ENCODE measurements around the gene C2CD2. TPM values are rescaled to one million over a fixed set of nuclear protein-coding genes. Genes with fewer than 3 reads are reported as not detected.

C2CD2 gene
- total RNA-seq, 2 donors from 2014 or later = 26.3 to 28.7 TPM

- H3K27me3 Mint-ChIP-seq (ENCODE audit: insufficient read depth) = peaks cover 3% of the 10 kb centered on the region
- no peak for DNase-seq
These were observed 22.8 kb upstream of the C2CD2 start for GRCh38 chr21:41976611-41977010.

GRCh38 chr21:41975391-41976272, 21.8 kb upstream of the C2CD2 start:
- Histone ChIP-seq H3K9ac (ENCODE audit: extremely low read depth, low read length, poor library complexity, severe bottlenecking) (no peak overlapping the region), H3K4me3 (ENCODE audit: low read length) (no peak overlapping the region), H3K36me3 (ENCODE audit: control insufficient read depth, insufficient read depth, low read length) (no peaks in the 10 kb centered on the region), H3K27ac (ENCODE audit: low read depth, low read length) (no peak overlapping the region), H3K9me3 (ENCODE audit: control insufficient read depth, low read length) (peaks cover 9% of the 10 kb centered on the region), H3K4me1 (ENCODE audit: control insufficient read depth, insufficient read depth, low read length) (no peaks in the 10 kb centered on the region), H3K27me3 (ENCODE audit: control insufficient read depth, insufficient read depth, low read length, poor library complexity, severe bottlenecking) (no peaks in the 10 kb centered on the region)
- peaks cover 3% of the 10 kb centered on the region for H3K27me3 Mint-ChIP-seq (ENCODE audit: insufficient read depth)
- no peaks in the 10 kb centered on the region for H3K36me3 Mint-ChIP-seq (ENCODE audit: low read depth)
- H3K4me1 Mint-ChIP-seq = peaks cover 1% of the 10 kb centered on the region
- no peak for TF ChIP-seq CTCF (conservative IDR thresholded peaks at IDR 0.05)
- peaks cover 8% of the 10 kb centered on the region for H3K9me3 Mint-ChIP-seq
- no peak overlapping the region for H3K27ac Mint-ChIP-seq
- H3K4me3 Mint-ChIP-seq = no peak overlapping the region
- 92 to 93% methylated on average over 10 to 17 of the region's 17 CpGs for WGBS, 2 experiments (ENCODE audit: insufficient coverage in 1 of 2, insufficient read length in 1 of 2)
- peak; percentile 83 for DNase-seq

More at GRCh38 chr21:41976611-41977010, 22.8 kb upstream of the C2CD2 start:
- TF ChIP-seq CTCF (conservative IDR thresholded peaks at IDR 0.05) = no peak
- Mint-ChIP-seq H3K27ac (no peak overlapping the region), H3K9me3 (peaks cover 8% of the 10 kb centered on the region), H3K4me3 (no peak overlapping the region), H3K4me1 (peaks cover 1% of the 10 kb centered on the region), H3K36me3 (ENCODE audit: low read depth) (no peaks in the 10 kb centered on the region)
- H3K4me3 ChIP-seq (ENCODE audit: low read length) = no peak overlapping the region
- H3K9ac ChIP-seq (ENCODE audit: extremely low read depth, low read length, poor library complexity, severe bottlenecking) = no peak overlapping the region
- 89 to 91% methylated on average over 3 to 8 of the region's 8 CpGs for WGBS, 2 experiments (ENCODE audit: insufficient coverage in 1 of 2, insufficient read length in 1 of 2)
- no peaks in the 10 kb centered on the region for H3K27me3 ChIP-seq (ENCODE audit: control insufficient read depth, insufficient read depth, low read length, poor library complexity, severe bottlenecking)
- H3K9me3 ChIP-seq (ENCODE audit: control insufficient read depth, low read length) = peaks cover 9% of the 10 kb centered on the region
- no peak overlapping the region for H3K27ac ChIP-seq (ENCODE audit: low read depth, low read length)
- H3K4me1 ChIP-seq (ENCODE audit: control insufficient read depth, insufficient read depth, low read length) = no peaks in the 10 kb centered on the region
- no peaks in the 10 kb centered on the region for H3K36me3 ChIP-seq (ENCODE audit: control insufficient read depth, insufficient read depth, low read length)

- Histone ChIP-seq H3K4me1 (ENCODE audit: control insufficient read depth, insufficient read depth, low read length) (no peaks in the 10 kb centered on the region), H3K9ac (ENCODE audit: extremely low read depth, low read length, poor library complexity, severe bottlenecking) (no peak overlapping the region), H3K36me3 (ENCODE audit: control insufficient read depth, insufficient read depth, low read length) (no peaks in the 10 kb centered on the region), H3K27me3 (ENCODE audit: control insufficient read depth, insufficient read depth, low read length, poor library complexity, severe bottlenecking) (no peaks in the 10 kb centered on the region), H3K4me3 (ENCODE audit: low read length) (no peak overlapping the region), H3K27ac (ENCODE audit: low read depth, low read length) (no peak overlapping the region), H3K9me3 (ENCODE audit: control insufficient read depth, low read length) (peaks cover 6% of the 10 kb centered on the region)
- peaks cover 9% of the 10 kb centered on the region for H3K9me3 Mint-ChIP-seq
- peaks cover 1% of the 10 kb centered on the region for H3K4me1 Mint-ChIP-seq
- no peak overlapping the region for H3K27ac Mint-ChIP-seq
- H3K27me3 Mint-ChIP-seq (ENCODE audit: insufficient read depth) = peaks cover 3% of the 10 kb centered on the region
- WGBS, 2 experiments (ENCODE audit: insufficient coverage in 1 of 2, insufficient read length in 1 of 2) = 89% methylated on average over 4 of the region's 4 CpGs; no CpG with 5 or more reads in 1 of the 2 experiments
- no peak for DNase-seq
- H3K4me3 Mint-ChIP-seq = no peak overlapping the region
- no peak for TF ChIP-seq CTCF (conservative IDR thresholded peaks at IDR 0.05)
- no peaks in the 10 kb centered on the region for H3K36me3 Mint-ChIP-seq (ENCODE audit: low read depth)
These were observed 20.9 kb upstream of the C2CD2 start for GRCh38 chr21:41974752-41975053.
